Measurements from ENCODE around the gene MYO5B.
"Not testable (repeated sequence)": the region's sequence is repeated elsewhere in the genome, so short reads cannot be mapped to it uniquely, and the experiment has no call there.

The MYO5B gene

GRCh38 chr18:49846718-49847470, 348.1 kb downstream of the MYO5B start:
- DNase-seq: no peak

GRCh38 chr18:49846361-49846662, 348.6 kb downstream of the MYO5B start:
- DNase-seq: no peak

GRCh38 chr18:49845629-49846360, 349.2 kb downstream of the MYO5B start:
- DNase-seq: no peak

GRCh38 chr18:49844903-49845302, 350.0 kb downstream of the MYO5B start:
- DNase-seq: no peak

GRCh38 chr18:49843778-49844625, 350.9 kb downstream of the MYO5B start:
- DNase-seq: no peak

- no peak for DNase-seq
These were observed 351.8 kb downstream of the MYO5B start for GRCh38 chr18:49843131-49843530.

GRCh38 chr18:49842656-49843055, 352.3 kb downstream of the MYO5B start:
- DNase-seq: no peak

- DNase-seq: no peak
These were observed 353.4 kb downstream of the MYO5B start for GRCh38 chr18:49841236-49842217.

GRCh38 chr18:49839012-49839411, 355.9 kb downstream of the MYO5B start:
- DNase-seq: no peak

- DNase-seq: no peak
These were observed 356.6 kb downstream of the MYO5B start for GRCh38 chr18:49838381-49838780.

- no peak for DNase-seq
These were observed 357.1 kb downstream of the MYO5B start for GRCh38 chr18:49837889-49838288.

- not testable (repeated sequence) for DNase-seq
These were observed 357.6 kb downstream of the MYO5B start for GRCh38 chr18:49837316-49837835.

- no peak for DNase-seq
These were observed 359.5 kb downstream of the MYO5B start for GRCh38 chr18:49835405-49835804.

- DNase-seq: no peak
These were observed 360.7 kb downstream of the MYO5B start for GRCh38 chr18:49834258-49834657.

- no peak for DNase-seq
These were observed 361.1 kb downstream of the MYO5B start for GRCh38 chr18:49833814-49834213.

- DNase-seq: no peak
These were observed 362.7 kb downstream of the MYO5B start for GRCh38 chr18:49832221-49832647.

- no peak for DNase-seq
These were observed 367.0 kb downstream of the MYO5B start for GRCh38 chr18:49827996-49828395.

GRCh38 chr18:49819823-49820671, 374.9 kb downstream of the MYO5B start:
- no peak for DNase-seq

- no peak for DNase-seq
These were observed 375.8 kb downstream of the MYO5B start for GRCh38 chr18:49819071-49819662.

GRCh38 chr18:49817947-49818346, 377.0 kb downstream of the MYO5B start:
- no peak for DNase-seq

- no peak for DNase-seq
These were observed 379.0 kb downstream of the MYO5B start for GRCh38 chr18:49815927-49816326.
